Fibroblast of peridontal ligament (primary cell): ENCODE results near the gene LRRD1.

Experiments used
- DNase-seq: peaks from one replicate; pipeline ENCODE4 v3.0.0-alpha.2; 2010; ENCODE audit errors: extremely low read depth

LRRD1 gene

DNA sequence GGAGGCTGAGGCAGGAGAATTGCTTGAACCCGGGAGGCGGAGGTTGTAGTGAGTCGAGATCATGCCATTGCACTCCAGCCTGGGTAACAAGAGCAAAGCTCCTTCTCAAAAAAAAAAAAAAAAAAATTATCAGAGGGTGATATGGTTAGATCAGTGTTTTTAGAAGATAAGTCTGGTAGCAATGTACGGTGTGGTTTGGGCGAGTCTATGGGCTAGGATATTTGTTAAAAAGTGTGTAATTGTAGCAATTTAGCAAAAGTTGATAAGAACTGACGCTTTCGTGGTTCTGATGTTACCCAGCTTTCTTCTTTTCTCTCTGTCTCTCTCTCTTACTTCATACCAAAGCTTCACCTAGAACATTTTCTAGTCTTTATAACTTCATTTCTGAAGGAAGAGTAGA lies 37.8 kb downstream of the LRRD1 start:
- no peak for DNase-seq

DNA sequence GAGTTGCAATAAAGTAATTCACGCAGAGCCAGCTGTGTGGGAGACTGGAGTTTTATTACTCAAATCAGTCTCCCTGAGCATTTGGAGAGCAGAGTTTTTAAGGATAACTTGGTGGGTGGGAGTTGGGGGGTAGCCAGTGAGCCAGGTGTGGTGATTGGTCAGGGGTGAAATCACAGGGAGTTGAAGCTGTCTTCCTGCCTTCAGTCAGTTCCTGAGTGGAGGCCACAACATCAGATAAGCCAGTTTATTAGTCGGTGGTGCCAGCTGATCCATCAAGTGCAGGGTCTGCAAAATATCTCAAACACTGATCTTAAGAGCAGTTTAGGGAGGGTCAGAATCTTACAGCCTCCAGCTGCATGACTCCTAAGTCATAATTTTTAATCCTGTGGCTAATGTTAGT lies 41.4 kb downstream of the LRRD1 start:
- DNase-seq: no peak

GRCh38 chr7:92135052-92135889 lies 43.7 kb downstream of the LRRD1 start:
- DNase-seq: peak; percentile 53

DNA sequence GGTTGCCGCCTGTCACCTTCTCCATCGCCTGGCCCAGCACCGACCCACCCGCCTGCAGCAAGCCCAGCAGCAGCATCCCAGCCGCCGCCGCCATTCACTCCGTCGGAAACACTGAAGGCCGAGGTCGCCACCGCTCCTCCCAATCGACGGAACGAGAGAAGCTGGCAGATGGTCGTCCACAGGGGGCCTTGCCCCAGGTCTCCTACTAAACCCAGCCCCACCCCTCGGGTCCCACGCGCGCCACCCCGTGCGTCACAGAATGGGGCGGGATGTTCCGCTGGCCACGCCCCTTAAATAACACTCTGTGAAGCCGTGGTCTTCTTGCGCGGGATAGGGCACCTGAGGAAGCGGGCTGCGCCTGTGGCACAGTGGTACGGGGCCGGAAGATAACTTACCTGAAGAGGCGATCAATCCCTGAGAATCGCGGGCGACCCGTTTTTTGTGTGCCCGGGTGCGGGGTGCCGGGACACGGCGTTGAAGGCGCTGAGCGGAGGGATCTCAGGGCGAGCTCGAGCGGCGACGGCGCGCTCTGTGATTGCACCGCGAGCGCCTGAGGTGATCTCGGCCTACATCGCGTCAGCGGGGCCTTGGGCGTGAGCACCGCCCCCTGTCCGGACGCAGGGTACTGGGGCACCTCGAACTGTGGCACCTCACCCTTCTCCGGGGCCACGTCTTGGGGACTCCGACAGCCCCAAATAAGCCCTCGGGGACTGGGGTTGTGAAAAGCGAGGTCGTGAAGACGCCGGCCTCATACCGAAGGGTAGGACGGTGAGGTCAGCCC lies 44.5 kb downstream of the LRRD1 start, which contains the start of gene CYP51A1:
CYP51A1 (minus strand) TSS at position 207 of the 781 bp plus-strand sequence; CDS start at position 94, 113 bp downstream.
- DNase-seq: peak; percentile 92

GRCh38 chr7:92133737-92134270 lies 45.1 kb downstream of the LRRD1 start:
- peak; percentile 55 for DNase-seq

- peak; percentile 14 for DNase-seq
These were observed 45.7 kb downstream of the LRRD1 start for GRCh38 chr7:92133133-92133736.

DNA sequence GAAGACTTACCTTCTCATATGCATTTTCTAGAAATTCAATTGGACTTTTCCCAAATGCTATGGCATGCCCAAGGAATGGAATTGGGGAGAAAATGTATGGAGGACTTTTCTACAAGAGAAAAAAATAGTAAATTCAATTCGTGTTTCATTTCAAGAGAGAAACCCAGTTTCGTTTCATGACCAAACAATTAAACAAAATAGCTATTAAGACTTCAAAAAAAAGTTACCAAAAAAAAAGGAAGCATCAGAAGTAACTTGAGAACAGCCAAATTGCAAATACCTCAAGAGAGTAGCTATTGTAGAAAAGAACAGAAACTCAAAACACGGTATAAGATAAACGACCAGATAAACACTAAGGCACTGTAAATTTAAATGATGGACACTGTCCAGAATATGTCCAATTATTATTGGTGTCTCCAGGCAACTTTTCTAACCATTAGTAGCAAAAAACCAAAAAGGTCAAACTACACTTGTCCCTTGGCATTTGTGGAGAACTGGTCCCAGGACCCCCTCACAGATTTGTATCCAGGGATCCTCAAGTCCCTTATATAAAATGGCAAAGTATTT lies 47.1 kb downstream of the LRRD1 start:
- peak; percentile 16 for DNase-seq

DNA sequence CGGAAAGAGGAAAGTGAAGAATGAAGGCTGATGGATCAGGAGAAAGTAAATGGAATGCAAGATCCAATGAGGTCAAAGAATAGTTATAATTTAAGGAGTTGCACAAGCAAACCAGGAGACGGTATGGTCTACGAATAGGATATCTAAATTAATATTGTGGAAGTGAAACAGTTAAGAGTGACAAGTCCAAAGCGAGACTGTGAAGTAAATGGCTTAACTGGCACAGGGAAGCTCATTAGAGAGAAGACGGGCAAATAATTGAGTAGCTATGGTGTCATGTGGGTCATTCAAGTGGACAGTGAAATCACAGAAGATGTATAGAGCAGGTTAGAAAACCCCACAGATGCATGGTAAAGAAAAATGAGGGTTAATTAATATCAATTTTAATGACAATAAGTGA lies 47.8 kb downstream of the LRRD1 start:
- DNase-seq: no peak

GRCh38 chr7:92121681-92122080 lies 57.3 kb downstream of the LRRD1 start:
- peak; percentile 35 for DNase-seq

GRCh38 chr7:92119213-92119759 lies 59.7 kb downstream of the LRRD1 start:
- no peak for DNase-seq

DNA sequence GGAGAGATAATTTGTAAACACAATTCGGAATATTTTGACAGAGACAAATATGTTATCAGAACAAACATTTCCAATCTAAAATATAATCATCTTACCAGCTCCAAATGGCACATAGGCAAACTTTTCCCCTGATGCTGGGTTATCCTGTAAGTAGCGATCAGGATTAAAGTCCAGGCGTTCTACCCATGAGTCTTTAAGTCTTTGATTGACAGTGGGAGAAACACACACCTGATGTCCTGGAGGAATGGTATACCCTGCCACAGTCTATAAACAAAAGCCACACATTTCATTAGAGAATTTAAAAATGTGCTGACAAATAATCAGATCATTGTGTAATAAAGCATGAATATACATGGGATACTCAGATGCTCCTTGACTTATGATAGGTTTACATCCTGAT lies 62.0 kb downstream of the LRRD1 start:
- no peak for DNase-seq

DNA sequence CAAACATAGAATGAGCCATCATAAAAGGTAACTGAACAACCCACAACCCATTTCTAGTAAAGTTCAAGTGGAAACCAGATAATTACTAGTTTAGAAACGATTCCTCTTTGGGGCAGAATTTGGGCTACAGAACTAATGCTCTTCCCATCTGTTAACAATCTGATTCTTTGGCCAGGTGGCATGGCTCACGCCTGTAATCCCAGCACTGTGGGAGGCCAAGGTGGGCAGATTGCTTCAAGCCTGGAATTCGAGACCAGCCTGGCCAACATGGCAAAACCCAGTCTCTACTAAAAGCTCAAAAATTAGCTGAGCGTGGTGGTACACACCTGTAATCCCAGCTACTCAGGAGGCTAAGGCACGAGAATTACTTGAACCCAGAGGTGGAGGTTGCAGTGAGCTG lies 63.1 kb downstream of the LRRD1 start:
- no peak for DNase-seq

- DNase-seq: no peak
These were observed 68.1 kb downstream of the LRRD1 start for GRCh38 chr7:92110857-92111256.

DNA sequence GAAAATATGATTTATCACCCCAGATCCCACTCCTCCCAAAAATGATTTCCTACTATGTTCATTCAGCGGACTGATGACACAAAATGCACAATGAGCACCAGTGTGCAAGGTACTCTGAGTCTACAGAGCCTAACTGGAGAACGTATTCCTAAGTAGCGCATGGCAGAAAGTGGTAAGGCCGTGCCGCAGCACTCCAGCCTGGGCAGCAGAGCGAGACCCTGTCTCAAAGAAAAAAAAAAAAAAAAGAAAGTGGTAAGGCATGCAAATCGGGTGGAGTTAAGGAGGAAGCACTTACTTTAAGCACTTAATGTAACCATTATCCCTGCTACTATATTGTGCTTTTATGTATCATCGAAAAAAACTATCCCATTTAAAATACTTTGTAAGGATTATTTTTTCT lies 70.1 kb downstream of the LRRD1 start:
- DNase-seq: no peak

DNA sequence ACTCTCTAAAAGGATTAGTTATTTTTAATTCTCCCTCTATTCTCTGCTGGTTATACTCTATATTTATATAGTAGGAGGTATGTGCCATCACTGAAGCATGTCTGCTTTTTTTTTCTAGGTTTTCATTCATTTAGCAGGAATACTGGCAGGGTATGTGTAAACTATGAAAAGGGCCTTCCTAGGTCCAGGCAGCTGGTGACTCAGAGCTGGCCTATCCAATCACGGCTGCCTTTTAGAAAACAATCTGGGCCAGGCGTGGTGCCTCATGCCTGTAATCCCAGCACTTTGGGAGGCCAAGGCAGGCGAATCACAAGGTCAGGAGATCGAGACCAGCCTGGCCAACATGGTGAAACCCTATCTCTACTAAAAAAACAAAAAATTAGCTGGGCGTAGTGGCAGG lies 76.1 kb downstream of the LRRD1 start:
- DNase-seq: peak; percentile 76

- DNase-seq: no peak
These were observed 78.4 kb downstream of the LRRD1 start for GRCh38 chr7:92100534-92100933.

GRCh38 chr7:92095380-92095779 lies 83.6 kb downstream of the LRRD1 start:
- DNase-seq: no peak
